Caco-2 (cell line): ENCODE results near the gene KCNIP2. TPM values are rescaled to one million over a fixed set of nuclear protein-coding genes. Genes with fewer than 3 reads are reported as not detected.

ENCODE experiments used
- BruUV-seq: library from RNA; stranded (reverse); fragments of 400-500 nt; replicated peaks from 2 replicates; lab custom pipeline; 2021; lab: Mats Ljungman, UMichigan
- CTCF ChIA-PET: fragments of 300-600 bp; sonication (Branson Sonifier 250); formaldehyde crosslinking; loops from one replicate; lab custom pipeline; 2022; ENCODE audit warnings: antibody characterized with exemption; lab: Charles Lee
- POLR2A ChIA-PET: fragments of 300-600 bp; sonication (Branson Sonifier 250); formaldehyde crosslinking; loops from one replicate; lab custom pipeline; 2022; ENCODE audit warnings: antibody characterized with exemption; lab: Charles Lee
- DNase-seq, 2 experiments: peaks; one replicate each; pipeline versions ENCODE4 v3.0.0 to v3.0.0-alpha.2; 2020 to 2022
- H3K27me3 ChIP-seq: replicated peaks from 2 replicates; pipeline ENCODE4 v1.6.0; 2011; ENCODE audit warnings: low read length; ENCODE audit not compliant: control insufficient read depth, insufficient read depth
- H3K36me3 ChIP-seq: 2 replicates; pipeline ENCODE4 v1.5.1; 2011; ENCODE audit warnings: low read length; ENCODE audit not compliant: control insufficient read depth, insufficient read depth
- H3K4me1 ChIP-seq: fragments of 250-450 bp; sonication (Bioruptor Pico); 2 replicates; pipeline ENCODE4 v1.5.1; 2020; ENCODE audit warnings: mild to moderate bottlenecking
- H3K4me3 ChIP-seq: 2 replicates; pipeline ENCODE4 v1.5.1; 2011; ENCODE audit warnings: low read depth, mild to moderate bottlenecking, control low read depth, low read length
- H3K9me3 ChIP-seq: fragments of 250-450 bp; sonication (Bioruptor Pico); 2 replicates; pipeline ENCODE4 v1.5.1; 2020; ENCODE audit warnings: mild to moderate bottlenecking, moderate library complexity
- H3K27ac Mint-ChIP-seq: one replicate; pipeline ENCODE4 v1.8.0; 2022; ENCODE audit warnings: mixed read lengths; ENCODE audit not compliant: unreplicated experiment
- H3K27me3 Mint-ChIP-seq: one replicate; pipeline ENCODE4 v1.8.0; 2022; ENCODE audit warnings: mixed read lengths; ENCODE audit not compliant: insufficient read depth, unreplicated experiment
- H3K36me3 Mint-ChIP-seq: one replicate; pipeline ENCODE4 v1.8.0; 2022; ENCODE audit warnings: mild to moderate bottlenecking, mixed read lengths; ENCODE audit not compliant: insufficient read depth, unreplicated experiment
- H3K4me1 Mint-ChIP-seq: one replicate; pipeline ENCODE4 v1.8.0; 2022; ENCODE audit warnings: low read depth, mixed read lengths; ENCODE audit not compliant: unreplicated experiment
- H3K4me3 Mint-ChIP-seq: one replicate; pipeline ENCODE4 v1.8.0; 2022; ENCODE audit warnings: mild to moderate bottlenecking, moderate library complexity, mixed read lengths; ENCODE audit not compliant: unreplicated experiment
- H3K9me3 Mint-ChIP-seq: one replicate; pipeline ENCODE4 v1.8.0; 2022; ENCODE audit warnings: mixed read lengths; ENCODE audit not compliant: unreplicated experiment
- intact Hi-C: fragments of 100-400 bp; cut with micrococcal nuclease; formaldehyde crosslinking; loops from one replicate; pipeline ENCODE4 v1.10.0; 2022; ENCODE audit not compliant: unreplicated experiment
- total RNA-seq: library from RNA; stranded (reverse); gene quantifications from 2 replicates; pipeline ENCODE4 v1.2.3, GENCODE V29; 2022
- TF ChIP-seq, protein P1 (sequence below), 2 experiments: fragments of 200-600 bp in 1 of 2; IDR thresholded peaks; 1 replicate in 1 of 2; 2 replicates in 1 of 2; pipeline versions ENCODE4 v1.5.1 to v1.8.0; 2011 to 2022; ENCODE audit warnings: antibody characterized with exemption in 1 of 2, control low read depth in 1 of 2, inconsistent platforms in 1 of 2, low read depth in 1 of 2, low read length in 1 of 2, mild to moderate bottlenecking in 1 of 2, moderate library complexity in 1 of 2; ENCODE audit not compliant: insufficient read depth in 1 of 2, severe bottlenecking in 1 of 2, unreplicated experiment in 1 of 2

The KCNIP2 gene
- total RNA-seq, 1 experiment from 2014 or later, result 6.1 TPM

- Mint-ChIP-seq H3K4me1 (peaks cover 10% of the 10 kb centered on the region), H3K4me3 (peak overlapping the region; percentile 71), H3K36me3 (peaks cover 17% of the 10 kb centered on the region), H3K9me3 (no peaks in the 10 kb centered on the region), H3K27me3 (no peaks in the 10 kb centered on the region), H3K27ac (peak overlapping the region; percentile 82)
- DNase-seq, result no peak
- TF ChIP-seq, protein P1, sequence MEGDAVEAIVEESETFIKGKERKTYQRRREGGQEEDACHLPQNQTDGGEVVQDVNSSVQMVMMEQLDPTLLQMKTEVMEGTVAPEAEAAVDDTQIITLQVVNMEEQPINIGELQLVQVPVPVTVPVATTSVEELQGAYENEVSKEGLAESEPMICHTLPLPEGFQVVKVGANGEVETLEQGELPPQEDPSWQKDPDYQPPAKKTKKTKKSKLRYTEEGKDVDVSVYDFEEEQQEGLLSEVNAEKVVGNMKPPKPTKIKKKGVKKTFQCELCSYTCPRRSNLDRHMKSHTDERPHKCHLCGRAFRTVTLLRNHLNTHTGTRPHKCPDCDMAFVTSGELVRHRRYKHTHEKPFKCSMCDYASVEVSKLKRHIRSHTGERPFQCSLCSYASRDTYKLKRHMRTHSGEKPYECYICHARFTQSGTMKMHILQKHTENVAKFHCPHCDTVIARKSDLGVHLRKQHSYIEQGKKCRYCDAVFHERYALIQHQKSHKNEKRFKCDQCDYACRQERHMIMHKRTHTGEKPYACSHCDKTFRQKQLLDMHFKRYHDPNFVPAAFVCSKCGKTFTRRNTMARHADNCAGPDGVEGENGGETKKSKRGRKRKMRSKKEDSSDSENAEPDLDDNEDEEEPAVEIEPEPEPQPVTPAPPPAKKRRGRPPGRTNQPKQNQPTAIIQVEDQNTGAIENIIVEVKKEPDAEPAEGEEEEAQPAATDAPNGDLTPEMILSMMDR (IDR thresholded peaks at IDR 0.05; ENCODE audit: insufficient read depth in 1 of 2, low read depth in 1 of 2, low read length in 1 of 2, severe bottlenecking in 1 of 2, unreplicated experiment in 1 of 2), result no peak
- peaks cover 28% of the 10 kb centered on the region for H3K4me1 ChIP-seq
- no peaks in the 10 kb centered on the region for H3K27me3 ChIP-seq
- BruUV-seq, result no TSS peak
- intact Hi-C loops, result loop anchor here (5.0 kb wide), 1 partner anchor 48 kb away; no protein-coding TSS in a partner anchor
- ChIA-PET POLR2A (interaction anchor here (0.5 to 1.2 kb wide), 2 partner anchors 20 to 23 kb away, joined by 5 to 12 read pairs; partner anchors contain the start of gene OGA), CTCF (interaction anchor here (3.3 kb wide), 1 partner anchor 171 kb away, joined by 41 read pairs; no protein-coding TSS in a partner anchor)
- H3K36me3 ChIP-seq, result peaks cover 3% of the 10 kb centered on the region; the same call in 1 of the 2 replicates
- peak overlapping the region; percentile 30; the same call in 1 of the 2 replicates for H3K4me3 ChIP-seq
- no peaks in the 10 kb centered on the region for H3K9me3 ChIP-seq
These were observed 4.6 kb downstream of the KCNIP2 start for GRCh38 chr10:101839002-101839401.

DNA sequence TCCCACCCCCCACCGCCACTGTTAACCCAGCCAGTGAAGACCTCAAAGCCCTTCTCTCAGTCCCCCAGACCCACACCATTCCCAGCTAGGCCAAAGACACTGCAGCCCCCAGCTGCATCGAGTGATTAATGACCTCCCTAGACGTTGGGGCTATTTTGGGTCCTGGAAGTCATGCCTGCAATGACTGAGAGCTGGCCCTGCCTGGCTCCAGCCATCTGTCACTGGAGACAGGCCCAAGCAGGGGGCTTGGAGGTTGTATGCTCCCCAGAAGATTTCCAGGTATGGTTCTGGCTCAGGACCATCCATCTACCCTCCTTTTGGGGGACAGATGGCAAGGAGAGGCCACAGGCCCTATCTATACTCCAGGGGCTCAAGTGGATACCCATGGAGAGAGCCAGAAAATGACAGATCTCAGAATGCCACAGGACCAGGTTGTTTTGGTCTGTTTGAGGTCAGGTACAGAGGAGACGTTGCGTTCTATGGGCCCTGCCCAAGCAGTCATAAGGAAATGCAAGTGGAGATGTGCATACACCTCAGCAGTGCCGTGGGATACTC, 5.1 kb downstream of the KCNIP2 start:
- peak overlapping the region; percentile 71 for H3K4me3 Mint-ChIP-seq
- DNase-seq, result no peak
- ChIA-PET CTCF (no interaction called here), POLR2A (interaction anchor here (1.4 kb wide), 1 partner anchor 20 kb away, joined by 4 read pairs; the partner anchor contains the start of gene OGA)
- H3K27me3 ChIP-seq, result no peaks in the 10 kb centered on the region
- H3K27ac Mint-ChIP-seq, result peak overlapping the region; percentile 82
- peaks cover 28% of the 10 kb centered on the region for H3K4me1 ChIP-seq
- H3K36me3 Mint-ChIP-seq, result peaks cover 19% of the 10 kb centered on the region
- no peaks in the 10 kb centered on the region for H3K27me3 Mint-ChIP-seq
- no peak overlapping the region for H3K4me3 ChIP-seq
- no peaks in the 10 kb centered on the region for H3K9me3 Mint-ChIP-seq
- BruUV-seq, result no TSS peak
- peaks cover 10% of the 10 kb centered on the region for H3K4me1 Mint-ChIP-seq
- peaks cover 3% of the 10 kb centered on the region; the same call in 1 of the 2 replicates for H3K36me3 ChIP-seq
- H3K9me3 ChIP-seq, result no peaks in the 10 kb centered on the region
- TF ChIP-seq, protein P1 (IDR thresholded peaks at IDR 0.05; ENCODE audit: insufficient read depth in 1 of 2, low read depth in 1 of 2, low read length in 1 of 2, severe bottlenecking in 1 of 2, unreplicated experiment in 1 of 2), result no peak
- intact Hi-C loops, result loop anchor here (5.0 kb wide), 1 partner anchor 49 kb away; no protein-coding TSS in a partner anchor

- BruUV-seq, result no TSS peak
- Histone ChIP-seq H3K36me3 (peaks cover 3% of the 10 kb centered on the region; the same call in 1 of the 2 replicates), H3K27me3 (no peaks in the 10 kb centered on the region), H3K9me3 (no peaks in the 10 kb centered on the region), H3K4me3 (no peak overlapping the region), H3K4me1 (peaks cover 28% of the 10 kb centered on the region)
- peak overlapping the region; percentile 26 for H3K4me3 Mint-ChIP-seq
- intact Hi-C loops, result loop anchor here (2.0 to 5.0 kb wide), 2 partner anchors 50 to 235 kb away; no protein-coding TSS in a partner anchor
- H3K4me1 Mint-ChIP-seq, result peaks cover 10% of the 10 kb centered on the region
- peak; percentile 69 to 80 for DNase-seq
- H3K36me3 Mint-ChIP-seq, result peaks cover 23% of the 10 kb centered on the region
- peak overlapping the region; percentile 82 for H3K27ac Mint-ChIP-seq
- ChIA-PET CTCF (interaction anchor here (1.0 to 1.4 kb wide), 3 partner anchors 19 to 172 kb away, joined by 3 to 6 read pairs (median 5); partner anchors contain the start of gene OGA), POLR2A (interaction anchor here (0.6 to 1.4 kb wide), 2 partner anchors 19 to 1667 kb away, joined by 3 to 4 read pairs; partner anchors contain the start of gene OGA)
- H3K27me3 Mint-ChIP-seq, result no peaks in the 10 kb centered on the region
- H3K9me3 Mint-ChIP-seq, result no peaks in the 10 kb centered on the region
- TF ChIP-seq, protein P1 (IDR thresholded peaks at IDR 0.05; ENCODE audit: insufficient read depth in 1 of 2, low read depth in 1 of 2, low read length in 1 of 2, severe bottlenecking in 1 of 2, unreplicated experiment in 1 of 2), result no peak
These were observed 5.9 kb downstream of the KCNIP2 start for GRCh38 chr10:101837748-101838147.
